ENCODE data around the gene COQ8B. TPM values are rescaled to one million over a fixed set of nuclear protein-coding genes. Genes with fewer than 3 reads are reported as not detected.
A peak's percentile ranks its signal among the peaks of the same experiment; 100 is the strongest.

COQ8B gene
- total RNA-seq, 2 donors from 2014 or later, result 29.8 to 31.3 TPM

- WGBS, 2 donors, result 89 to 95% methylated on average over 7 of the region's 7 CpGs
- Histone ChIP-seq H3K27me3 (no peaks in the 10 kb centered on the region), H3K36me3 (replicated peaks in 1 of 2; ENCODE audit: insufficient read depth in 1 of 2, low read depth in 2 of 2) (peaks cover 0 to 15% of the 10 kb centered on the region in 2 donors), H3K9me3 (no peaks in the 10 kb centered on the region), H3K4me1 (no peaks in the 10 kb centered on the region), H3K4me3 (no peak overlapping the region), H3K27ac (no peak overlapping the region)
- no peak for DNase-seq
- intact Hi-C loops (cut with DNase I), result no loop called here
- ATAC-seq, result no peak
- no peak for TF ChIP-seq POLR2A (IDR thresholded peaks at IDR 0.05)
- TF ChIP-seq, protein P1, sequence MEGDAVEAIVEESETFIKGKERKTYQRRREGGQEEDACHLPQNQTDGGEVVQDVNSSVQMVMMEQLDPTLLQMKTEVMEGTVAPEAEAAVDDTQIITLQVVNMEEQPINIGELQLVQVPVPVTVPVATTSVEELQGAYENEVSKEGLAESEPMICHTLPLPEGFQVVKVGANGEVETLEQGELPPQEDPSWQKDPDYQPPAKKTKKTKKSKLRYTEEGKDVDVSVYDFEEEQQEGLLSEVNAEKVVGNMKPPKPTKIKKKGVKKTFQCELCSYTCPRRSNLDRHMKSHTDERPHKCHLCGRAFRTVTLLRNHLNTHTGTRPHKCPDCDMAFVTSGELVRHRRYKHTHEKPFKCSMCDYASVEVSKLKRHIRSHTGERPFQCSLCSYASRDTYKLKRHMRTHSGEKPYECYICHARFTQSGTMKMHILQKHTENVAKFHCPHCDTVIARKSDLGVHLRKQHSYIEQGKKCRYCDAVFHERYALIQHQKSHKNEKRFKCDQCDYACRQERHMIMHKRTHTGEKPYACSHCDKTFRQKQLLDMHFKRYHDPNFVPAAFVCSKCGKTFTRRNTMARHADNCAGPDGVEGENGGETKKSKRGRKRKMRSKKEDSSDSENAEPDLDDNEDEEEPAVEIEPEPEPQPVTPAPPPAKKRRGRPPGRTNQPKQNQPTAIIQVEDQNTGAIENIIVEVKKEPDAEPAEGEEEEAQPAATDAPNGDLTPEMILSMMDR (IDR thresholded peaks at IDR 0.05), result no peak
Measured at GRCh38 chr19:40707615-40708014, 9.1 kb downstream of the COQ8B start.

DNA sequence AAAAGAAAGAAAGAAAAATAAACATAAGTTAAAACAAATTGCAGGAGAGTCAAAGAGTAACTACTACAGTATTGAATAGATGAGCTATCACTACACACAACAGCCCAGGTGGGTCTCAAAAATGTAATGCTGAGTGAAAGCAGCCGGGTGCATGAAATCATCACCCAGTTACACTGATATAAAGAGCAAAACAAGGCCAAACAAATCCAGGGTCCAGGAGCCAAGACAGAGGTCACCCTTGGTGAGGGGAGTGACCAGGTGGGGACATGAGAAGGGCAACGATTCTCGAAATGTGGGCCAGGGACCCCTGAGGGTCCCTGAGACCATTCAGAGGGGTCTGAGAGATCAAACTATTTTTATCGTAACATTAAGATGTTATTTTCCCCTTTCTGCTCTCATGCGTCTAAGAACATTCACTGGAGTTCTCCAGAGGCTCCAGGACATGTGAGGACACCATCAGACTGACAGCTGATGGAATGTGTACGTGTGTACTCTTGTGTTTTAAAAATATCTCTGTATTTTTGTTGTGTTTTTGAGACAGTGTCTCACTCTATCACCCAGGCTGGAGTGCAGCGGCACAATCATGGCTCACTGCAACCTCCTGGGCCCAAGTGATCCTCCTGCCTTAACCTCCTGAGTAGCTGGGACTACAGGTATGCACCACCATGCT is 10.6 kb downstream of the COQ8B start:
- Histone ChIP-seq H3K27me3 (no peaks in the 10 kb centered on the region), H3K36me3 (replicated peaks in 1 of 2; ENCODE audit: insufficient read depth in 1 of 2, low read depth in 2 of 2) (peaks cover 0 to 23% of the 10 kb centered on the region in 2 donors), H3K9me3 (no peaks in the 10 kb centered on the region), H3K4me3 (no peak overlapping the region), H3K27ac (no peak overlapping the region), H3K4me1 (no peaks in the 10 kb centered on the region)
- ATAC-seq (no peak), DNase-seq (no peak)
- 86 to 89% methylated on average over 7 of the region's 7 CpGs for WGBS, 2 donors
- intact Hi-C loops (cut with DNase I), result no loop called here
- TF ChIP-seq POLR2A (IDR thresholded peaks at IDR 0.05), result no peak
- TF ChIP-seq, protein P1 (IDR thresholded peaks at IDR 0.05), result no peak

GRCh38 chr19:40705362-40705651 is 11.4 kb downstream of the COQ8B start:
- 91% methylated on average over 8 to 9 of the region's 9 CpGs for WGBS, 2 donors
- DNase-seq, result peak in 2 of 4 donors; percentile 46 to 51
- peak; percentile 47 for ATAC-seq
- peaks cover 0 to 23% of the 10 kb centered on the region in 2 donors for H3K36me3 ChIP-seq (replicated peaks in 1 of 2; ENCODE audit: insufficient read depth in 1 of 2, low read depth in 2 of 2)
- no peaks in the 10 kb centered on the region for H3K4me1 ChIP-seq
- intact Hi-C loops (cut with DNase I), result no loop called here
- TF ChIP-seq POLR2A (IDR thresholded peaks at IDR 0.05), result no peak
- TF ChIP-seq, protein P1 (IDR thresholded peaks at IDR 0.05), result no peak
- no peak overlapping the region for H3K27ac ChIP-seq
- H3K9me3 ChIP-seq, result no peaks in the 10 kb centered on the region
- H3K27me3 ChIP-seq, result no peaks in the 10 kb centered on the region
- H3K4me3 ChIP-seq, result no peak overlapping the region

DNA sequence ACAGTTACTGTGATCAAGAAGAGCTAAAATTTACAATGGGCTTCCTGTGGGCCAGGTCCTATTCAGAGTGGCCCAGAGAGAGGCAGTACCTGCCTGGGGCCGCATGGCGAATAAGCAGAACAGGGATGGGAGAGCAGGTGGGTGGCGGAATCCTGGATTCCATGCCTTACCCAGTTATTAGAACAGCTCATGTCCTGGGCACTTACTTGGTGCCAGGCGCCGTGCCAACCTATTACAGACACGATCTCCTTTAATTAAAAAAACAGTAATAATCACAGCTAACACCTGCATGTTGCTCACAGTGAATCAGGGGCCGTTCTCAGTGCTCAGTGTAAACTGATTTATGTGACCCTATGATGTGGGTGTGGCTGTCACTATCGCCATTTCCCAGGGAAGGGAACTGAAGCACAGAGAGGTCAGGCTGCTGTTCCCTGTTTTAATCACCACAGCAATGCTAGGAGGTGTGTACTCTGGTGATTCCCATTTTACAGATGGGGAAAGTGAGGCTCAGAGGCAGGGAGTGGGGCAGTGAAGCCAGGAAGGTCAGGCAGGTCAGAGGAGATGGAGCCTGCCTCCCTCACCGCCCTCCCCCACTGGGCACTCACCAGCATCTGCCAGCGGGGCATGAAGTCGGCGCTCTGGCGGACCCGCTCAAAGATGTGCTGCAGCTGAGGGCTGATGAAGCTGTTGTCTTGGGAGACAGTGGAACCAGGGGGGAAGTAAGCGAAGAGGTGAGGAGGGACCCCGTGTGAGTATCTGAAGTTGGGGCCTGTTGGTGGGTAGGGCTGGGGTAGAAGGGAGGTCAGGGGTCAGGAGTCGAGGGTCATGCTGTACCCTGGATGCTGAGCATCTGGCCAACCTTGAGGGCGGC is 12.0 kb downstream of the COQ8B start:
- no peak for ATAC-seq

More for the DNA sequence above, 12.0 kb downstream of the COQ8B start:
- Histone ChIP-seq H3K36me3 (replicated peaks in 1 of 2; ENCODE audit: insufficient read depth in 1 of 2, low read depth in 2 of 2) (peaks cover 0 to 25% of the 10 kb centered on the region in 2 donors), H3K9me3 (no peaks in the 10 kb centered on the region), H3K4me1 (no peaks in the 10 kb centered on the region), H3K27me3 (no peaks in the 10 kb centered on the region), H3K4me3 (no peak overlapping the region), H3K27ac (no peak overlapping the region)
- no peak for TF ChIP-seq POLR2A (IDR thresholded peaks at IDR 0.05)
- TF ChIP-seq, protein P1 (IDR thresholded peaks at IDR 0.05), result no peak
- 90 to 92% methylated on average over 16 to 18 of the region's 18 CpGs for WGBS, 2 donors
- intact Hi-C loops (cut with DNase I), result no loop called here
- DNase-seq, result no peak
